OCI-LY7 (cell line): ENCODE data around the gene TBX5. TPM values are rescaled to one million over a fixed set of nuclear protein-coding genes. Genes with fewer than 3 reads are reported as not detected.

ENCODE experiments used
- BruUV-seq: library from RNA; stranded (reverse); fragments of 400-500 nt; replicated peaks from 2 replicates; lab custom pipeline; 2021; lab: Mats Ljungman, UMichigan
- CTCF ChIA-PET: fragments of 300-600 bp; sonication (Branson Sonifier 250); formaldehyde crosslinking; loops from one replicate; lab custom pipeline; 2022; ENCODE audit warnings: antibody characterized with exemption; ENCODE audit not compliant: unreplicated experiment; lab: Charles Lee
- POLR2A ChIA-PET: fragments of 300-600 bp; sonication (Branson Sonifier 250); formaldehyde crosslinking; loops from one replicate; lab custom pipeline; 2022; ENCODE audit warnings: antibody characterized with exemption; lab: Charles Lee
- DNase-seq: peaks from one replicate; pipeline ENCODE4 v3.0.0-alpha.2; 2015; ENCODE audit warnings: low spot score
- H2AFZ ChIP-seq: fragments of 200-600 bp; sonication (generic), shearing (Covaris generic); 2 replicates; pipeline ENCODE4 v1.6.1; 2014; ENCODE audit warnings: mild to moderate bottlenecking, antibody characterized with exemption, low read length, moderate library complexity
- H3K27ac ChIP-seq: fragments of 200-600 bp; sonication (generic); 2 replicates; pipeline ENCODE4 v1.5.1; 2014; ENCODE audit warnings: mixed run types, low read depth, mild to moderate bottlenecking, moderate library complexity, low read length, inconsistent platforms; ENCODE audit not compliant: poor library complexity, severe bottlenecking
- H3K36me3 ChIP-seq: fragments of 200-600 bp; sonication (generic); 2 replicates; pipeline ENCODE4 v1.6.1; 2014; ENCODE audit warnings: mild to moderate bottlenecking, antibody characterized with exemption, low read length, moderate library complexity, mixed read lengths; ENCODE audit not compliant: insufficient read depth
- H3K4me1 ChIP-seq: fragments of 200-600 bp; sonication (generic); 2 replicates; pipeline ENCODE4 v1.5.1; 2014; ENCODE audit warnings: mild to moderate bottlenecking, low read length; ENCODE audit not compliant: insufficient read depth, poor library complexity, severe bottlenecking
- H3K4me2 ChIP-seq: fragments of 200-600 bp; sonication (generic); 2 replicates; pipeline ENCODE4 v1.6.1; 2014; ENCODE audit warnings: mild to moderate bottlenecking, low read length
- H3K4me3 ChIP-seq: fragments of 200-600 bp; sonication (generic); 2 replicates; pipeline ENCODE4 v1.5.1; 2014; ENCODE audit warnings: mild to moderate bottlenecking, low read depth, low read length; ENCODE audit not compliant: poor library complexity, severe bottlenecking
- H3K79me2 ChIP-seq: fragments of 200-600 bp; sonication (generic); 2 replicates; pipeline ENCODE4 v1.6.1; 2016; ENCODE audit warnings: low read depth, mild to moderate bottlenecking, low read length, moderate library complexity, mixed read lengths; ENCODE audit not compliant: insufficient read depth
- H3K9me2 ChIP-seq: fragments of 200-600 bp; sonication (generic); 2 replicates; pipeline ENCODE4 v1.6.1; 2016; ENCODE audit warnings: mild to moderate bottlenecking, low read length, mixed read lengths; ENCODE audit not compliant: insufficient read depth
- H3K9me3 ChIP-seq: fragments of 200-600 bp; sonication (generic); 2 replicates; pipeline ENCODE4 v1.6.1; 2014; ENCODE audit warnings: mild to moderate bottlenecking, mixed run types, low read length, mixed read lengths
- H4K20me1 ChIP-seq: fragments of 200-600 bp; sonication (generic); 2 replicates; pipeline ENCODE4 v1.6.1; 2014; ENCODE audit warnings: mild to moderate bottlenecking, antibody characterized with exemption, low read length, moderate library complexity, mixed read lengths; ENCODE audit not compliant: insufficient read depth
- EZH2phosphoT487 ChIP-seq: fragments of 200-600 bp; sonication (generic); IDR thresholded peaks from 2 replicates; pipeline ENCODE4 v1.6.1; 2018; ENCODE audit warnings: low read depth, borderline replicate concordance, mild to moderate bottlenecking, mixed run types, antibody characterized with exemption, low read length, moderate library complexity, mixed read lengths
- intact Hi-C: fragments of 100-400 bp; cut with micrococcal nuclease; formaldehyde crosslinking; loops from one replicate; pipeline ENCODE4 v1.10.0; 2022; ENCODE audit not compliant: unreplicated experiment
- total RNA-seq, 2 experiments: library from RNA; depleted of rRNA in 1 of 2; stranded (reverse); fragments of >200 nt in 1 of 2; shearing (Covaris generic) in 1 of 2; gene quantifications; 2 replicates each; pipeline ENCODE4 v1.2.3, GENCODE V29; 2014 to 2022
- TF ChIP-seq, protein P1 (sequence below): fragments of 200-600 bp; sonication (generic); conservative IDR thresholded peaks from 2 replicates; pipeline ENCODE4 v1.5.1; 2014; ENCODE audit warnings: mild to moderate bottlenecking, antibody characterized with exemption, low read length, moderate library complexity, mixed read lengths

TBX5 gene
- total RNA-seq, 2 experiments from 2014 or later: not detected

DNA sequence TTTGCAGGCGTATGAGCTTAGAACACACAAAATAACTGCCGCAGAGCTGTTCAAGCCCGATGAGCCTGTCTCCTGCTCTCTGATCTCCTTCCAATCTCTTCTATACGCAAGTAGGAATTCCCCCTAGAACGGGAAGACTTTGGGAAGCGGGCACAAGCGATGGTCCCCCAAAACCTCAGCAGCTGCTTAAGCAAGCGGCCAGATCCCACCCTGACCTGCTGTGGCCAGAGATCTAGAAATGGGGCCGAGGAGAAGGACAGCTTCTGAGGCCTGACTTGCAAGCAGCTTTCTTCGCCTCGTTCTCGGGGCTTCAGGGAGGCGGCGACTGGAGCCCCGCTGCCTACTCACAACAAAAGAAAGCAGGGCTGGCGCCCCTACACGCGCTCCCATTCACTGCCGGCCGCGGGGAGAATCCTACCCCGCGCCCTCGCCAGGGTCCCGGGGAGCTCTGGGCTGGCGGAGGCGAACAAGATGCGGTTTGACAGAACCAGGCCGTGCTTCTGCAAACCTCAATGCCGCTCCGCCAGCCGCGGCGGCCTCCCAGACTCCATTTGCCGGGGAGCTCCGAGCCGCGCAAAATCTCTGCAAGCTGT lies 922 bp downstream of the TBX5 start:
- no peaks in the 10 kb centered on the region for H3K9me3 ChIP-seq
- ChIA-PET CTCF (no interaction called here), POLR2A (no interaction called here)
- no peaks in the 10 kb centered on the region for H3K4me1 ChIP-seq
- intact Hi-C loops: no loop called here
- H3K79me2 ChIP-seq: no peaks in the 10 kb centered on the region
- no peak overlapping the region for H3K4me2 ChIP-seq
- H2AFZ ChIP-seq: no peak overlapping the region
- no peak for TF ChIP-seq EZH2phosphoT487
- TF ChIP-seq, protein P1, sequence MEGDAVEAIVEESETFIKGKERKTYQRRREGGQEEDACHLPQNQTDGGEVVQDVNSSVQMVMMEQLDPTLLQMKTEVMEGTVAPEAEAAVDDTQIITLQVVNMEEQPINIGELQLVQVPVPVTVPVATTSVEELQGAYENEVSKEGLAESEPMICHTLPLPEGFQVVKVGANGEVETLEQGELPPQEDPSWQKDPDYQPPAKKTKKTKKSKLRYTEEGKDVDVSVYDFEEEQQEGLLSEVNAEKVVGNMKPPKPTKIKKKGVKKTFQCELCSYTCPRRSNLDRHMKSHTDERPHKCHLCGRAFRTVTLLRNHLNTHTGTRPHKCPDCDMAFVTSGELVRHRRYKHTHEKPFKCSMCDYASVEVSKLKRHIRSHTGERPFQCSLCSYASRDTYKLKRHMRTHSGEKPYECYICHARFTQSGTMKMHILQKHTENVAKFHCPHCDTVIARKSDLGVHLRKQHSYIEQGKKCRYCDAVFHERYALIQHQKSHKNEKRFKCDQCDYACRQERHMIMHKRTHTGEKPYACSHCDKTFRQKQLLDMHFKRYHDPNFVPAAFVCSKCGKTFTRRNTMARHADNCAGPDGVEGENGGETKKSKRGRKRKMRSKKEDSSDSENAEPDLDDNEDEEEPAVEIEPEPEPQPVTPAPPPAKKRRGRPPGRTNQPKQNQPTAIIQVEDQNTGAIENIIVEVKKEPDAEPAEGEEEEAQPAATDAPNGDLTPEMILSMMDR: no peak
- no peaks in the 10 kb centered on the region for H3K36me3 ChIP-seq
- no peaks in the 10 kb centered on the region for H4K20me1 ChIP-seq
- no peaks in the 10 kb centered on the region for H3K9me2 ChIP-seq
- no peak overlapping the region for H3K27ac ChIP-seq
- no peak for DNase-seq
- no TSS peak for BruUV-seq
- H3K4me3 ChIP-seq: no peak overlapping the region

DNA sequence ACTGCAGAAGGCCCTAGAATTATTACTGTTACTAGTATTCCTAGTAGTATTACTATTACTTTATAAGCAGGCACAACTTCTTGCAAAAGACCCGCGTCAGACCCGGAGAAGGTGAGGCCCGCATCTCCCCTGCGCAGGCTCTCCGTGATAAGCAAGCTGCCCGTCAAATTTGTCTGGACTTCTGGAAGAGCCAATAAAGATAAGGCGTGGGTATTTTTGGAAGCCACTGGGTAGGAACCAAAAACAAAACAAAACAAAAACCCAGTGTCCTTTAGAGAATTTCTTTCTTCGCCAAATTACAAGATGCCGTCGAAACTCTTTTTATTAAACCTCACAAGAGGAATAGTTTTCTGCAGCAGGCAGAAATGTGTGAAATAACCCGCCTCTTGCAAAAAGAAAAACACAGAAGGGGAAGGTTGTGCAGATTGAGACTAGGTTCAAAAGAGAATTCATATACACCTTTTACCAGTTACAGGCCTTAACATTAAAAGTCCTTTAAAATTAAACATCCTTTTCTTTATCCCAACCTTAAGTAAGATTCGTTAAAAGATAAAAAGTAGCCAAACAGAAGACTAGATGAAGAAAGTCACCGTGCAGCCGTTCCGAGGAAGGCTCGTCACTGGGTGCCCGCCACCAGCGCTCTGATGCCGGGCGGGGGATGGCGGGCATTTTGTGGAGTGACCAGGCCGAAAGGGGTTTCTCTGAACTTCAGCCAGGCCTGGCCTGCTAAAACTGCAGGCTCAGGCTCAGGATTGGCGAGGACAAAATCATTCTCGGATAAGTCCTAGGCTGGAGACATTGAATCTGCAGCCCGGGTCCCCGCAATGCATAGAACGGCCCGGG lies 1.6 kb downstream of the TBX5 start:
- H3K9me3 ChIP-seq: no peaks in the 10 kb centered on the region
- no peaks in the 10 kb centered on the region for H3K79me2 ChIP-seq
- TF ChIP-seq EZH2phosphoT487: no peak
- TF ChIP-seq, protein P1: no peak
- H3K4me2 ChIP-seq: no peak overlapping the region
- BruUV-seq: no TSS peak
- no peaks in the 10 kb centered on the region for H3K4me1 ChIP-seq
- no peak for DNase-seq
- H3K36me3 ChIP-seq: no peaks in the 10 kb centered on the region
- H3K27ac ChIP-seq: no peak overlapping the region
- CTCF ChIA-PET: no interaction called here
- POLR2A ChIA-PET: no interaction called here
- no peaks in the 10 kb centered on the region for H3K9me2 ChIP-seq
- intact Hi-C loops: no loop called here
- H4K20me1 ChIP-seq: no peaks in the 10 kb centered on the region
- no peak overlapping the region for H3K4me3 ChIP-seq
- no peak overlapping the region for H2AFZ ChIP-seq

GRCh38 chr12:114403690-114404066 lies 2.3 kb downstream of the TBX5 start:
- Histone ChIP-seq H3K36me3 (no peaks in the 10 kb centered on the region), H3K9me2 (no peaks in the 10 kb centered on the region), H3K4me3 (no peak overlapping the region), H4K20me1 (no peaks in the 10 kb centered on the region), H3K9me3 (no peaks in the 10 kb centered on the region), H3K27ac (no peak overlapping the region), H3K4me1 (no peaks in the 10 kb centered on the region), H3K79me2 (no peaks in the 10 kb centered on the region), H3K4me2 (no peak overlapping the region), H2AFZ (no peak overlapping the region)
- TF ChIP-seq, protein P1: no peak
- no peak for TF ChIP-seq EZH2phosphoT487
- no TSS peak for BruUV-seq
- POLR2A ChIA-PET: no interaction called here
- intact Hi-C loops: no loop called here
- DNase-seq: no peak
- CTCF ChIA-PET: no interaction called here
